HS-27A (cell line): Measurements from ENCODE around the gene SOBP.

Experiments used
- DNase-seq: peaks from one replicate; pipeline ENCODE4 v3.0.0-alpha.2; 2012; ENCODE audit warnings: low read depth, missing footprints

SOBP gene

DNA sequence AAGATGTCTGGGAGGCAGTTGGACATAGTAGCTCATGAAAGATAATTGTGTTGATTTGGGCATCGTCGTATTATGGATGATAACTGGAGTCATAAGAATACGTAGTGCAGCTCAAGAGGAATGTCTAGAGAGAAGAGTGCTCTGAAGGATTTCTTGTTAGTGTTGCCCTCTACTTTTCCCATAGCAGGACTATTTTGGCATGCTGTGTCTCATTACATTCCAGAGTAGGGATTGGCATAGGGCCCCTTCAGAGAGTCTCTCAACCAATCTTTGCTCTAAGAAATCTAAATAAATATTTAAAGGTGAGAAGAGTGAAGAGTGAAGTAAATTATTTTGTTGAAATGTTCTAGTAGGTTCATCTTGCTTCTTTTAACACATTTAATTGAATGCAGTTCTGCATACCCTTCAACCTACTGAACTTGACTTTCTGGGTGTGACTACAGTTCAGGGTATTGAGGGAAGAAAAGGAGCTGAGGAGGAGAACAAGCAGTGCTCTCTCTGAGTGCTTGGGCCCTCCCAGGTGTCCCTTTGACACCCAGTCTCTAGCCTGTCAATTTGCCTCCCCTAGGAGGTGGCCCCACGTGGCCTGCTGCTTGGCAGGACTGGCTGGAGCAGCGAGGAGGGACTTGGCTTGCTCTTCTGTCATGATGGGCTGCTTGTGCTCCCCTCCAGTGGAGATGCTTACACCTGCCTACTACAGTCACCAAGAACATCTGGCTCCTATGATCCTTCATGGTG is 33.3 kb downstream of the SOBP start:
- DNase-seq, result no peak

- no peak for DNase-seq
Measured at GRCh38 chr6:107523794-107524193, 33.9 kb downstream of the SOBP start.

- DNase-seq, result no peak
Measured at GRCh38 chr6:107524626-107525025, 34.7 kb downstream of the SOBP start.

GRCh38 chr6:107531868-107532267 is 42.0 kb downstream of the SOBP start:
- DNase-seq, result no peak

GRCh38 chr6:107532706-107533105 is 42.8 kb downstream of the SOBP start:
- no peak for DNase-seq

DNA sequence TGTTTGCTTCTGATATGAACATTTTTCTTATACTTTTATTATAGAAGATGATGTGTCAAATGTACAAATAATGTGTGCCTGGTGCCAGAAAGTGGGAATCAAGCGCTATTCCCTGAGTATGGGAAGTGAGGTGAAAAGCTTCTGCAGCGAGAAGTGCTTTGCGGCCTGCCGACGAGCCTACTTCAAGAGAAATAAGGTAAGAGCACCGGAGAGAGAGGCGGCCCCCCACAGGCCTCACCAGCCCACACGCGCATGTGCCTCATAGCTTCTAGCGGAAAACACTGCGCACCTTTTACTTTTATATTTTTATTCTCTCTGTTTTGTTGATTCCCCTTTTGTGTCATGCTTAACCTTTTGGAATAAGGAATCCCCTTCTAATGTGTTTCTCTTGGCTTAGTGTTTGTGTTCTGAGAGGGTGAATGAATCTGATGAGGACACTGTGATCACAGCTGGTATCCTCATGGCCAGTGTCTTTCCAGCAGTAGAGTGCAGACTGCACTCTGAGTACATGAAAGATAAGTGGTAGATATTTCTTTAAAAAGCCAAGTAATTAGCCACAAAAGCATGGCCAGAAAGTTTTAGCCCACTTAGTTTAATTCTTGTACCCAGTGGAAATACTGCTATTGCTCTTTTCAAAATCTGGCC is 43.6 kb downstream of the SOBP start:
- no peak for DNase-seq

- DNase-seq, result no peak
Measured at GRCh38 chr6:107534571-107535141, 44.7 kb downstream of the SOBP start.

- no peak for DNase-seq
Measured at GRCh38 chr6:107535626-107536025, 45.7 kb downstream of the SOBP start.

DNA sequence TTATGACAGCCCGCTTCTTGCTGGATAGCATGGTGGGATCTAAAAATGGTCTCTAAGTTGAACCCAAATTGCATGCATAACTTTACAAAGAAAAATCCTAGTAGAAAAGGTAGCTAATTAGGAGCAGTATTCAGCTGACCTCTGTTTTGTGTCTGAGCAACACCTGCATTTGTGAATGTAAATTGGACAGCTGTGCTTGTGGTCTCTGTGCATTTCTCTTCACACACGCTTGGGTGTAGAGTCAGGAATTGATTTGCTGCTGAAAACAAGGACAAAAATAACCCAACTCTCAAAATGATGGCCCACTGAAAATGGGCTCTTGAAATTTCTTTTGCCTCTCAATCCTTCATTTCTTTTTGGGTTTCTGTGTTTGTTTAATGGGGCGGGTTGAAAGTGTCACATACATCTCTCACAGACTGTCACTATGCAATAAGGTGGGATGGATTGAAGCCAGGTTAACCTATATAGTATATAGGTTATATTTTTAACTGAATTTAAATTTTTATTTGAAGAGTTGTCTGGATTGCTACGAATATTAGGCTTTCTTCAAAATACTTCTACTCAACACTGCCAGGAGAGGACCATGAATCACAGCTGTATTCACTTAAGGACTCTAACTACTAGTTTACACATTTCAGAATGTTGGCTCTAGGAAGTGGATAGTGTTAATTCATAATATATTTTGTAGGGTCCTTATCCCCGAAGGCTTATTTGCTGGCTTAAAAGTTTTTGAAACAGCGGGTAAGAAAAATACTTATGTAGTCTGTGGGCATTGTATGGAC is 46.5 kb downstream of the SOBP start:
- DNase-seq, result no peak

DNA sequence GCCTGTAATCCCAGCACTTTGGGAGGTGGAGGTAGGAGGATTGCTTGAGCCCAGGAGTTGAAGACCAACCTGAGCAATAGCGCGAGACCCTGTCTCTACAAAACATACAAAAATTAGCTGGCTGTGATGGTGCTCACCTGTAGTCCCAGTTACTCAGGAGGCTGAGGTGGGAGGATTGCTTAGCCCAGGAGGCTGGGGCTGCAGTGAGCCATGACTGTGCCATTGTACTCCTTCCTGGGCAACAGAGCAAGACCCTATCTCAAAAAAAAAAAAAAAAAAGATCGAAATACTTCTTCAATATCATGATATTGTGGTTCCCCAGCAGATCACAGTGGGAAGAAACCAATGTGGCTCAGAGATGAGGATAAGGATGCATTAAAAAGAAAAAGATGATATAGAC is 47.6 kb downstream of the SOBP start:
- no peak for DNase-seq

DNA sequence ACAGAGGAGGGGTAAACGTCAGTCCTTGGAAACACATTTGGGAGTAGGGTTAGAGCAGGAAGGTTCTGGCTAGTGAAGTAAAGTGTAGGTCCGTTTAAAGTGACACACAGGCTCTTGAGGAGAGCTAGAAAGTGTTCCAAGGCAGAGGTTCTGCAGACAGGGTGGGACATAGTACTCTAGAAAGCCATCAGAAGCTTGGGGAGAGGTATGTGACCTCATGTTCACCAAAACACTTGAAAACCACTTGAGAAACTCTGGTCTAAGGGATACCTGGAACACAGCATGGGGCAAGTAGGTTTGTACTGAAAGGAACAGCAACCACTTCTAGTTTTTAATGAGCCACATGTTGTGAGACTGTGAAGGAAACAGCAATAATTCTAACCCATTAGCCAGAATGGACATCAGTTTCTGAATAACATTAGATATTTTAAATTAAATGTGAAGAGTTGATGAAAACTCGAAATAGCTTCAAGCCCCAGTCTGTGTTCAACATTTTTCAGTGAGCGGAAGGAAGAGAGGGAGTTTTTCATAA is 49.0 kb downstream of the SOBP start:
- no peak for DNase-seq

- DNase-seq, result no peak
Measured at GRCh38 chr6:107539409-107539808, 49.5 kb downstream of the SOBP start.

GRCh38 chr6:107539849-107540464 is 50.0 kb downstream of the SOBP start:
- DNase-seq, result no peak

DNA sequence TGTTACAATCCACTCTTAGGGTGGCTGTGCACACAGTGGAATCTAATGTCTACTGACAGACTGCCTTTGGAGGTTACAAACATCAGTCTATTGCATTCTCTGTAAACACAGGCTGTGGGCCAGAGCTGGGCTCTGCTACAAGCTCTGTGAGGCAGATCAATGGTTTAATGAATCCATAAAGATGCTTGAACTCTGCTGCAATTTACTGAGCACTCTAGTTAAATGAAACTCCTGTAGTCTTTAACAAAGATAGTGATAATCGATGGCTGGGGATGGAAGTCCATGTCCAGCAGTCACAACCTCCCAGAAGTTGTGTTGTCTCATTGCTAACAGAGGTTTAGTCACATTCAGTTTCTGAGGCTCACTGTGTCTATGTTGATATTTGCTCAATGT is 50.5 kb downstream of the SOBP start:
- DNase-seq, result no peak

DNA sequence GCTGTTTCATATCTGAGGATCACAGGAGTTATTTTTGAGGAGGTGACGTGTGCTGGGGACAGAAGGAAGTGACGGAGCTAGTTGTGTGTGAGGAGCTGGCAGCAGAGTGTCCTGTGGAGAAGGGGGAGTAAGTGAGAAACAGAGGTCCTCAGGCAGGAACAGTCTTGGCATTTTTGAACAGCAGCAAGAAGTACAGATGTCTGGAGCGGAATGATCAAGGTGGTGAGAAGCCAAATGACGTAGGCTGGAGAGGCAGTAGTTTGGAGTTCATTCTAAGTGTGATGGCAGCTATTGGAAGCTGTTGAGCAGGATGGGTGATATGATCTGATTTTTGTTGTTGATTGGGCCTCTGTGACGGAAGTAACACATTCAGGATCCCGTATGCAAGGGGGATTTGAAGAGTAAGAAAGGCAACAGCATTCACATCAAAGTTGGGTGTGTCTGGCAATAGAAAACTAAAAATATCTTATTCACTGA is 52.3 kb downstream of the SOBP start:
- DNase-seq, result no peak

DNA sequence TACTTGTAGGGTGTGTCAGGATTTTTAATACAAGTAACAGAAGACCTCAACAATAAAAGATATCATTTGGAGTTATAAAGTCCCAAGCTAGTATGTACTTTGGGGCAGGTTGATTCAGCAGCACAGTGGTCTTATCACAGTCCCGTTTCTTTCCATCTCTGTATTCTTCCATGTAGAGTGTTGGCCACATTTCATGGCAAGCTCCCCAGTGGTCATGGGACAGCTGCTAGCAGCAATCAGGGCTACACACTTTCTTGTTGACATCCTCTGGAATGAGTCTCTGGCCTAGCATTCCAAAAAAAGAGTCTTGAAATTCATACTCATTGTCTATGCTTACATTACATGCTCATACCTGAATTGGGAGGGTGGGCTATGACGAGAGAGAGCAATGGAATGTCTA is 53.2 kb downstream of the SOBP start:
- DNase-seq, result no peak

- DNase-seq, result no peak
Measured at GRCh38 chr6:107543567-107543966, 53.6 kb downstream of the SOBP start.

DNA sequence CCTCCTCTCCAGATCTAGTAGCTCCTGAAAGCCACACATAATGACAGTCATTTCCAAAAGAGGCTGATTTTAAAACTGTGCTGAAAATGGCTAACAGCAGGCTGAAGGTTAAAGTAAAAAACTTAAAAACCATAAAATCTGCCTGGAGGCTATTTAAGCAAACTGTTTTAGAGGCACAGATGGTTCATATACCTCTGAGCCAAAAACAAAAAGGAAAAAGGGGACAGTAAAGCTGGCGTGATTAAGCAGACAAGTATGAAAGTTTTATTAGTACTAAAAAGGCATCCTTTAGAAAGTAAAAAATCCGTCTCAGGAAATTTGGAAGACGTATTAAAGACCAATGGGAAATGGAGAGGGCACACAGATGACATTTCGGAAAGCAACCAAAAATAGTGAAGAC is 55.8 kb downstream of the SOBP start:
- no peak for DNase-seq

DNA sequence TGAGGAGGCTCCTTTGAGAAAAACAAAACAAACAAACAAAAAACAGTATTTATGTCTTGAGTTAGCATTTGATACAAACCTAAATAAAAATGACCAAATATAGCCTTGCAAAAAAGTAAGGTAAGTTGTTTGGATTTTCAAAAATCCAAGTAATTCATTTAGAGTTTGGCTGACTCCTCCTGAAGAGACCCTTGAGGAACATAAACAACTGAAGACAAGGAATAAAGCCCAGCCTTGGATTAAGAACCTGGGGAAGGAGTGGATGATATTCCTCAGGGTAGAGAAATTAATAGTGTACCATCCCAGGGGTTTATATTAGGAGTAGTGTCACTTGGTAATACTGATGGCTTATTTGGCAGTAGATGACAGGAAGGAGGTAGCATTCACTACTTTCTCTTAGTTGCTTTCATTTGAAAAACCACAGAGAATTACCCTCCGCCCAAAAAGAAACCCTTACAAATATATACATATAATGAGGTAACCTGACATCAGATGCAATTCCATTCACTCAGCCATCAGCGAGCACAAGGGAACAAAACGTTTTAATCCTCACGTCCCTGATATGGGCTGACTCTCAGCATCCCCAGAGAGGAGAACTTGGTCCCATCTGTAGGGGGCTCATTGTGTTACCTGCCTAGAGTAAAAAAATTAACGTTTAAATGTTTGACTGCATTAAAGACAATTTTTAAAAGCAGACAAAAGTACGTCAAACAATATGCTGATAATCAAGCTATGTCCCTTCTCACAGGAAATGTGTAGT is 57.0 kb downstream of the SOBP start:
- no peak for DNase-seq

DNA sequence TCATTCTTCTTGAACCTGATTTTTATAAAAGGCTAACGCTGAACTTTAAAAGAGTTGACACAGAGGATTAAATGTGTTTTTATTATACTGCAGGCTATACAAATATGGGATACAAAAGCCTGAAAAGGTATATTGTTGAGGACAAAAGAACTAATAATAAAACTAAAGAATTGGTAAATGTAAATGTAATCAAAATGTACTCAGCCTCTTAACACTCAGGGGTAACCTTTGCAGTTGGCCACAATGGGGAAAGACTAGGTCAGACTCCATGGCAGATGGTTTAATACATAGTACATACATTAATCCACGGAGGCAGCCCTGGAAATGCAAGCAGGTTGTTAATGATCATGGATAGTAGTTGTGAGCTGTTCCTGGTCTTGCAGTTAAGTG is 57.5 kb downstream of the SOBP start:
- DNase-seq, result no peak

GRCh38 chr6:107550241-107550840 is 60.4 kb downstream of the SOBP start:
- no peak for DNase-seq
